BE2C (cell line): Measurements from ENCODE around the gene PDE7B.

ENCODE experiments used
- DNase-seq: peaks from one replicate; pipeline ENCODE4 v3.0.0-alpha.2; 2020
- H3K27me3 ChIP-seq: fragments of 250-450 bp; sonication (Bioruptor Pico); 2 replicates; pipeline ENCODE4 v1.5.1; 2020; ENCODE audit warnings: mild to moderate bottlenecking
- H3K36me3 ChIP-seq: fragments of 250-450 bp; sonication (Bioruptor Pico); 2 replicates; pipeline ENCODE4 v1.5.1; 2020; ENCODE audit warnings: mild to moderate bottlenecking
- H3K4me1 ChIP-seq: fragments of 250-450 bp; sonication (Bioruptor Pico); 2 replicates; pipeline ENCODE4 v1.5.1; 2020
- H3K4me3 ChIP-seq: 2 replicates; pipeline ENCODE4 v1.5.1; 2011; ENCODE audit warnings: low read depth, low read length
- H3K9me3 ChIP-seq: fragments of 250-450 bp; sonication (Bioruptor Pico); 2 replicates; pipeline ENCODE4 v1.5.1; 2020
- CTCF ChIP-seq: IDR thresholded peaks from 2 replicates; pipeline ENCODE4 v1.5.1; 2012; ENCODE audit warnings: mild to moderate bottlenecking, low read depth, low read length

PDE7B gene

GRCh38 chr6:135875446-135875845, 23.9 kb downstream of the PDE7B start:
- no peak for TF ChIP-seq CTCF
- Histone ChIP-seq H3K4me1 (no peaks in the 10 kb centered on the region), H3K4me3 (no peak overlapping the region), H3K36me3 (no peaks in the 10 kb centered on the region), H3K9me3 (no peaks in the 10 kb centered on the region), H3K27me3 (no peaks in the 10 kb centered on the region)
- DNase-seq, result no peak

GRCh38 chr6:135876058-135876457, 24.6 kb downstream of the PDE7B start:
- Histone ChIP-seq H3K4me1 (no peaks in the 10 kb centered on the region), H3K36me3 (no peaks in the 10 kb centered on the region), H3K4me3 (no peak overlapping the region), H3K27me3 (no peaks in the 10 kb centered on the region), H3K9me3 (no peaks in the 10 kb centered on the region)
- DNase-seq, result no peak
- TF ChIP-seq CTCF, result no peak

GRCh38 chr6:135877666-135878065, 26.2 kb downstream of the PDE7B start:
- Histone ChIP-seq H3K4me1 (no peaks in the 10 kb centered on the region), H3K4me3 (no peak overlapping the region), H3K9me3 (no peaks in the 10 kb centered on the region), H3K27me3 (no peaks in the 10 kb centered on the region), H3K36me3 (no peaks in the 10 kb centered on the region)
- no peak for TF ChIP-seq CTCF
- no peak for DNase-seq

GRCh38 chr6:135880066-135880972, 28.8 kb downstream of the PDE7B start:
- DNase-seq, result no peak
- Histone ChIP-seq H3K9me3 (no peaks in the 10 kb centered on the region), H3K36me3 (no peaks in the 10 kb centered on the region), H3K27me3 (no peaks in the 10 kb centered on the region), H3K4me3 (no peak overlapping the region), H3K4me1 (no peaks in the 10 kb centered on the region)
- TF ChIP-seq CTCF, result no peak

GRCh38 chr6:135883045-135883444, 31.5 kb downstream of the PDE7B start:
- no peak for DNase-seq
- Histone ChIP-seq H3K4me1 (no peaks in the 10 kb centered on the region), H3K36me3 (no peaks in the 10 kb centered on the region), H3K27me3 (no peaks in the 10 kb centered on the region), H3K4me3 (no peak overlapping the region), H3K9me3 (no peaks in the 10 kb centered on the region)
- no peak for TF ChIP-seq CTCF

- Histone ChIP-seq H3K4me1 (no peaks in the 10 kb centered on the region), H3K9me3 (no peaks in the 10 kb centered on the region), H3K27me3 (no peaks in the 10 kb centered on the region), H3K36me3 (no peaks in the 10 kb centered on the region), H3K4me3 (no peak overlapping the region)
- no peak for TF ChIP-seq CTCF
- no peak for DNase-seq
Observed at GRCh38 chr6:135883536-135883935, 32.0 kb downstream of the PDE7B start.
